Right lobe of liver (tissue), 6 donors: Measurements from ENCODE around the gene IL34. TPM values are rescaled to one million over a fixed set of nuclear protein-coding genes. Genes with fewer than 3 reads are reported as not detected.
"Not testable (repeated sequence)": the region's sequence is repeated elsewhere in the genome, so short reads cannot be mapped to it uniquely, and the experiment has no call there.

Source experiments
- ATAC-seq, 4 donors: fragments of 200-7000 bp; cut with Tn5 transposase; one replicate each; pipeline ENCODE4 v1.9.1; 2020; ENCODE audit warnings: mild to moderate bottlenecking in 4 of 4, moderate library complexity in 4 of 4
- DNase-seq, 3 donors: peaks; one replicate each; pipeline ENCODE4 v3.0.0-alpha.2; 2020
- H3K27ac ChIP-seq, 3 donors: fragments of 200-600 bp; one replicate each; pipeline ENCODE4 v1.8.0; 2022
- H3K27me3 ChIP-seq, 2 donors: fragments of 200-600 bp; one replicate each; pipeline ENCODE4 v1.8.0; 2022
- H3K36me3 ChIP-seq, 4 donors: fragments of 200-600 bp; sonication (generic) in 1 of 4; one replicate each; pipeline versions ENCODE4 v1.5.1 to v1.8.0; 2017 to 2022; ENCODE audit warnings: control low read depth in 1 of 4
- H3K4me1 ChIP-seq, 4 donors: fragments of 200-600 bp; sonication (generic) in 1 of 4; one replicate each; pipeline versions ENCODE4 v1.5.1 to v1.8.0; 2017 to 2022; ENCODE audit warnings: control low read depth in 1 of 4
- H3K4me3 ChIP-seq, 3 donors: fragments of 200-600 bp; one replicate each; pipeline ENCODE4 v1.8.0; 2022
- H3K9me3 ChIP-seq, 4 donors: fragments of 200-600 bp; sonication (generic) in 1 of 4; one replicate each; pipeline versions ENCODE4 v1.5.1 to v1.8.0; 2017 to 2022; ENCODE audit warnings: control low read depth in 1 of 4
- CTCF ChIP-seq, 4 donors: fragments of 200-600 bp in 3 of 4; fragments of 450-650 bp in 1 of 4; IDR thresholded peaks; one replicate each; pipeline versions ENCODE4 v1.5.1 to v1.8.0; 2016 to 2022; ENCODE audit warnings: antibody characterized with exemption in 4 of 4, mild to moderate bottlenecking in 2 of 4
- POLR2A ChIP-seq: fragments of 450-650 bp; IDR thresholded peaks from one replicate; pipeline ENCODE4 v1.6.1; 2017; ENCODE audit warnings: antibody characterized with exemption, mild to moderate bottlenecking
- WGBS: methylation state at CpG from one replicate; pipeline ENCODE4 v1.1.6; 2018; ENCODE audit warnings: low coverage, low lambda C conversion rate; ENCODE audit not compliant: insufficient coverage; ENCODE audit errors: missing lambda C conversion rate; 5-methylcytosine and 5-hydroxymethylcytosine counted together
- intact Hi-C, 2 donors: fragments of 100-400 bp; cut with DNase I; formaldehyde crosslinking; loops; one replicate each; pipeline versions ENCODE4 v1.11.2 to v1.14.1; 2022
- total RNA-seq, 6 experiments: library from RNA; depleted of rRNA in 2 of 6; stranded (reverse); fragments of >200 nt in 2 of 6; fragmentation: NEBNext Ultra II Directional in 3 of 6; extraction: Animal tissue kit (Norgen Biotek cat#: 25700) in 3 of 6; gene quantifications; one replicate each; pipeline versions ENCODE4 v1.1.0 to v1.2.4, GENCODE V29; 2016 to 2023
- donor health status: DM: no; HTN: yes; CAD: no.
- donor health status: DM: no; HTN: no; CAD: no.
- donor health status: DM: no; HTN: no; CAD: no.
- donor health status: DM: no; HTN: yes; CAD: no.
- donor health status: DM: no; HTN: yes; CAD: no.

The IL34 gene
- total RNA-seq, 6 experiments from 2014 or later = 0.27 to 1.1 (median 0.49) TPM

- no peak for TF ChIP-seq POLR2A
- TF ChIP-seq CTCF (IDR thresholded peaks at IDR 0.05) = no peak
- H3K9me3 ChIP-seq = no peaks in the 10 kb centered on the region
- no peak overlapping the region for H3K27ac ChIP-seq
- no peak for DNase-seq
- intact Hi-C loops = no loop called here
- no peaks in the 10 kb centered on the region for H3K36me3 ChIP-seq
- H3K4me1 ChIP-seq = no peaks in the 10 kb centered on the region
- no peaks in the 10 kb centered on the region for H3K27me3 ChIP-seq
- no peak overlapping the region for H3K4me3 ChIP-seq
- ATAC-seq = no peak
- 98% methylated on average over 5 of the region's 5 CpGs for WGBS
Measured at GRCh38 chr16:70632273-70632672, 14.1 kb upstream of the IL34 start.

- DNase-seq, H3K27ac ChIP-seq, intact Hi-C loops, H3K4me3 ChIP-seq, H3K27me3 ChIP-seq, ATAC-seq, H3K4me1 ChIP-seq, H3K36me3 ChIP-seq, H3K9me3 ChIP-seq: not testable (repeated sequence)
- WGBS = 40% methylated on average over 1 of the region's 10 CpGs
Measured at GRCh38 chr16:70633617-70634016, 12.7 kb upstream of the IL34 start.

GRCh38 chr16:70634861-70635260, 11.5 kb upstream of the IL34 start:
- Histone ChIP-seq H3K4me3 (no peak overlapping the region), H3K27ac (no peak overlapping the region), H3K9me3 (no peaks in the 10 kb centered on the region), H3K27me3 (no peaks in the 10 kb centered on the region), H3K36me3 (no peaks in the 10 kb centered on the region), H3K4me1 (no peaks in the 10 kb centered on the region)
- TF ChIP-seq POLR2A = no peak
- no peak for TF ChIP-seq CTCF (IDR thresholded peaks at IDR 0.05)
- no peak for DNase-seq
- intact Hi-C loops = no loop called here
- 73% methylated on average over 3 of the region's 4 CpGs for WGBS
- no peak for ATAC-seq

GRCh38 chr16:70635336-70636016, 10.9 kb upstream of the IL34 start:
- Histone ChIP-seq H3K4me1 (no peaks in the 10 kb centered on the region), H3K27ac (no peak overlapping the region), H3K4me3 (no peak overlapping the region), H3K9me3 (no peaks in the 10 kb centered on the region), H3K36me3 (no peaks in the 10 kb centered on the region), H3K27me3 (no peaks in the 10 kb centered on the region)
- no peak for TF ChIP-seq POLR2A
- no peak for TF ChIP-seq CTCF (IDR thresholded peaks at IDR 0.05)
- ATAC-seq (no peak), DNase-seq (no peak)
- intact Hi-C loops = no loop called here
- 48% methylated on average over 5 of the region's 5 CpGs for WGBS

GRCh38 chr16:70638814-70639792, 7.3 kb upstream of the IL34 start:
- peak in 2 of 4 donors; percentile 21 to 37 for ATAC-seq

More at GRCh38 chr16:70638814-70639792, 7.3 kb upstream of the IL34 start:
- H3K4me1 ChIP-seq = no peaks in the 10 kb centered on the region
- H3K36me3 ChIP-seq = no peaks in the 10 kb centered on the region
- no peak for DNase-seq
- TF ChIP-seq CTCF (IDR thresholded peaks at IDR 0.05) = no peak
- TF ChIP-seq POLR2A = no peak
- H3K9me3 ChIP-seq = no peaks in the 10 kb centered on the region
- no peak overlapping the region for H3K27ac ChIP-seq
- intact Hi-C loops = no loop called here
- H3K27me3 ChIP-seq = no peaks in the 10 kb centered on the region
- no peak overlapping the region for H3K4me3 ChIP-seq
- 72% methylated on average over 10 of the region's 18 CpGs for WGBS
